Calu3 (cell line): Measurements from ENCODE around the gene UNC80. TPM values are rescaled to one million over a fixed set of nuclear protein-coding genes. Genes with fewer than 3 reads are reported as not detected.
"Not testable (repeated sequence)": the region's sequence is repeated elsewhere in the genome, so short reads cannot be mapped to it uniquely, and the experiment has no call there.

Source experiments
- BruUV-seq: library from RNA; stranded (reverse); fragments of 400-500 nt; replicated peaks from 2 replicates; lab custom pipeline; 2021; lab: Mats Ljungman, UMichigan
- CTCF ChIA-PET: fragments of 300-600 bp; sonication (Branson Sonifier 250); formaldehyde crosslinking; loops from one replicate; lab custom pipeline; 2022; ENCODE audit warnings: antibody characterized with exemption; lab: Charles Lee
- DNase-seq: peaks from one replicate; pipeline ENCODE4 v3.0.0; 2022
- H3K27ac Mint-ChIP-seq: one replicate; pipeline ENCODE4 v1.8.0; 2022; ENCODE audit warnings: mixed read lengths; ENCODE audit not compliant: unreplicated experiment
- H3K27me3 Mint-ChIP-seq: one replicate; pipeline ENCODE4 v1.8.0; 2022; ENCODE audit warnings: mixed read lengths; ENCODE audit not compliant: unreplicated experiment
- H3K36me3 Mint-ChIP-seq: one replicate; pipeline ENCODE4 v1.8.0; 2022; ENCODE audit warnings: mild to moderate bottlenecking, moderate library complexity, mixed read lengths; ENCODE audit not compliant: insufficient read depth, unreplicated experiment
- H3K4me1 Mint-ChIP-seq: one replicate; pipeline ENCODE4 v1.8.0; 2022; ENCODE audit warnings: mild to moderate bottlenecking, low read depth, mixed read lengths; ENCODE audit not compliant: unreplicated experiment
- H3K4me3 Mint-ChIP-seq: one replicate; pipeline ENCODE4 v1.8.0; 2022; ENCODE audit warnings: mild to moderate bottlenecking, low read depth, moderate library complexity, mixed read lengths; ENCODE audit not compliant: unreplicated experiment
- H3K9me3 Mint-ChIP-seq: one replicate; pipeline ENCODE4 v1.8.0; 2022; ENCODE audit warnings: low read depth, mixed read lengths; ENCODE audit not compliant: unreplicated experiment
- intact Hi-C: fragments of 100-400 bp; cut with micrococcal nuclease; formaldehyde crosslinking; loops from one replicate; pipeline ENCODE4 v1.10.0; 2022; ENCODE audit not compliant: unreplicated experiment
- total RNA-seq: library from RNA; stranded (reverse); gene quantifications from 2 replicates; pipeline ENCODE4 v1.2.3, GENCODE V29; 2022
- TF ChIP-seq, protein P1 (sequence below): fragments of 200-600 bp; IDR thresholded peaks from one replicate; pipeline ENCODE4 v1.8.0; 2022; ENCODE audit warnings: antibody characterized with exemption; ENCODE audit not compliant: unreplicated experiment

The UNC80 gene
- total RNA-seq, 1 experiment from 2014 or later = not detected

DNA sequence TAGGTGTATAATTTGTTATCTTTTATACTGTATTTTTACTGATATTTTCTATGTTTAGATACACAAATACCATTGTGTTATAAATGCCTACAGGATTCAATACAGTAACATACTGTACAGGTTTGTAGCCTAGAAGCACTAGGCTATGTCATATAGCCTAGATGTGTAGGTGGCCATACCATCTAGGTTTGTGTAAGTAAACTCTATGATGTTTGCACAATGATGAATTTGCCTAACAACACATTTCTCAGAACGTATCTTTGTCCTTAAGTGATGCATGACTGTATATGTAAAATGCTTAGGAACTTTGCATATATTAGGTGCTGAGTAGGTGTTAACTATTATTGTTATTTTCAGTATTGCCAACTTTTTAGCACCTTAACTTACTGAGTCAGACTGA, 17.3 kb downstream of the UNC80 start:
- Mint-ChIP-seq H3K9me3 (no peaks in the 10 kb centered on the region), H3K36me3 (peaks cover 5% of the 10 kb centered on the region), H3K4me3 (no peak overlapping the region), H3K27me3 (no peaks in the 10 kb centered on the region), H3K27ac (no peak overlapping the region), H3K4me1 (peaks cover 15% of the 10 kb centered on the region)
- BruUV-seq = no TSS peak
- TF ChIP-seq, protein P1, sequence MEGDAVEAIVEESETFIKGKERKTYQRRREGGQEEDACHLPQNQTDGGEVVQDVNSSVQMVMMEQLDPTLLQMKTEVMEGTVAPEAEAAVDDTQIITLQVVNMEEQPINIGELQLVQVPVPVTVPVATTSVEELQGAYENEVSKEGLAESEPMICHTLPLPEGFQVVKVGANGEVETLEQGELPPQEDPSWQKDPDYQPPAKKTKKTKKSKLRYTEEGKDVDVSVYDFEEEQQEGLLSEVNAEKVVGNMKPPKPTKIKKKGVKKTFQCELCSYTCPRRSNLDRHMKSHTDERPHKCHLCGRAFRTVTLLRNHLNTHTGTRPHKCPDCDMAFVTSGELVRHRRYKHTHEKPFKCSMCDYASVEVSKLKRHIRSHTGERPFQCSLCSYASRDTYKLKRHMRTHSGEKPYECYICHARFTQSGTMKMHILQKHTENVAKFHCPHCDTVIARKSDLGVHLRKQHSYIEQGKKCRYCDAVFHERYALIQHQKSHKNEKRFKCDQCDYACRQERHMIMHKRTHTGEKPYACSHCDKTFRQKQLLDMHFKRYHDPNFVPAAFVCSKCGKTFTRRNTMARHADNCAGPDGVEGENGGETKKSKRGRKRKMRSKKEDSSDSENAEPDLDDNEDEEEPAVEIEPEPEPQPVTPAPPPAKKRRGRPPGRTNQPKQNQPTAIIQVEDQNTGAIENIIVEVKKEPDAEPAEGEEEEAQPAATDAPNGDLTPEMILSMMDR = no peak
- CTCF ChIA-PET = no interaction called here
- no peak for DNase-seq
- intact Hi-C loops = no loop called here

DNA sequence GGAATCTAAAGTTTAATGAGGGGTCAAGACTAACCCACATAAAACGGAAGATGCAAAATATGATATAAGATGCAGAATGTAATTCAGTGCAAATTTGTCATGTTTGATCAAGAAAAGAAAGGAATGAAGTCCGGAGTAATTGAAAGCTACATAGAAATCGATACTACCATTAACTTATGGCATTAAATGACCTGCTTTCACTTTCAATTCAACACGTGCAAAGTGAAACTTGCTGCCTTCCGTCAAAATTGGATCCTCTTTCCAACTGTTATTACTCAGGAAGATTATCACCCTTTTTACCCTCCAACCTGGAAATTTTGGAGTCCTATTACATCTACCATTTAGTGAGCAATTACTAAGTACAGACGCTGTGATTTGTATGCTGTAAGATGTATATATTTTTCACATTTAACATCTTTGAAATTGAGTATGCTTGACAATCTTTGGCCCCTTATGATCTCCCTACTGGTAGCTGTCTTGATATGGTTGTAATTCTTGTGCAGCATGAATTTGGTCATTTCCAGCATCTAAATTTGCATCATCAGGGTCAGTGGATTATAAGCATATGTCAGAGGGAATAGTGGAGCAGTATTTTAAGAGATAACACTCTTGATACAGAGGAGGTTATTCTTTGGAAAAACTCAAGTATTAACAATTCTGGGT, 18.6 kb downstream of the UNC80 start:
- intact Hi-C loops = no loop called here
- Mint-ChIP-seq H3K27ac (no peak overlapping the region), H3K27me3 (no peaks in the 10 kb centered on the region), H3K36me3 (peaks cover 5% of the 10 kb centered on the region), H3K4me3 (peak overlapping the region; percentile 73), H3K4me1 (peaks cover 15% of the 10 kb centered on the region), H3K9me3 (no peaks in the 10 kb centered on the region)
- TF ChIP-seq, protein P1 = no peak
- DNase-seq = no peak
- CTCF ChIA-PET = no interaction called here
- no TSS peak for BruUV-seq

DNA sequence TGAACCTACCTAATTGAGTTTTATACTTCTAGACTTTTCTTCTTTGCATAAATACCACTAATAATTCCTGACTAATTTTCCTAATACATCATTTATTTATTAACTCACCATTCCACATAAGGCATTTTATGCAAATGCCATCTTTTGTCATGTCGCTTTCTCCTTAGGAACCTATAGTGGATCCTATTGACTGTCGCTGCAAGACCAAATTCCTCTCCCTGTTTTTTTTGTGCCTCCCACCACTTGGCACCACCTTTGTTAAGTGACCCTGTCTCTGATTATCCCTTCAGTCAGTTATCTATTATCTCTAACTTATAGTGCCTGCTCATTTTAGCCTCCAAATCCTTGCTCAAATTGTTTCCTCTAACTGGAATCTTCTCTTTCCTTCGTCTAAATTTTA, 19.5 kb downstream of the UNC80 start:
- Mint-ChIP-seq H3K27ac (no peak overlapping the region), H3K36me3 (peaks cover 5% of the 10 kb centered on the region), H3K9me3 (no peaks in the 10 kb centered on the region), H3K4me1 (peaks cover 15% of the 10 kb centered on the region), H3K4me3 (no peak overlapping the region), H3K27me3 (no peaks in the 10 kb centered on the region)
- no TSS peak for BruUV-seq
- TF ChIP-seq, protein P1 = no peak
- CTCF ChIA-PET = no interaction called here
- intact Hi-C loops = no loop called here
- no peak for DNase-seq

DNA sequence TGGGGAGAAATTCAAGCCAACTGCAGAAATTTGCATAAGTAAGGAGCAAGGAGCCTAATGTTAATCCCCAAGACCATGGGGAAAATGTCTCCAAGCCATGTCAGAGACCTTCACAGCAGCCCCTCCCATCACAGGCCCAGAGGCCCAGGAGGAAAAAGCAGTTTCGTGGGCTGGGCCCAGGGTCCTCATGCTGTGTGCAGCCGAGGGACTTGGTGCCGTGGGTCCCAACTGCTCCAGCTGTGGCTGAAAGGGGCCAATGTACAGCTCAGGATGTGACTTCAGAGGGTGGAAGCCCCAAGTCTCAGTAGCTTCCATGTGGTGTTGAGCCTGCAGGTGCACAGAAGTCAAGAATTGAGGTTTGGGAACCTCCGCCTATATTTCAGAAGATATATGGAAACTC, 23.8 kb downstream of the UNC80 start:
- DNase-seq, H3K27me3 Mint-ChIP-seq, intact Hi-C loops, H3K4me3 Mint-ChIP-seq, H3K27ac Mint-ChIP-seq, H3K9me3 Mint-ChIP-seq, BruUV-seq, H3K4me1 Mint-ChIP-seq, H3K36me3 Mint-ChIP-seq: not testable (repeated sequence)
- CTCF ChIA-PET = interaction anchor here (1.1 kb wide), 1 partner anchor 165 kb away, joined by 5 read pairs; no protein-coding TSS in a partner anchor

DNA sequence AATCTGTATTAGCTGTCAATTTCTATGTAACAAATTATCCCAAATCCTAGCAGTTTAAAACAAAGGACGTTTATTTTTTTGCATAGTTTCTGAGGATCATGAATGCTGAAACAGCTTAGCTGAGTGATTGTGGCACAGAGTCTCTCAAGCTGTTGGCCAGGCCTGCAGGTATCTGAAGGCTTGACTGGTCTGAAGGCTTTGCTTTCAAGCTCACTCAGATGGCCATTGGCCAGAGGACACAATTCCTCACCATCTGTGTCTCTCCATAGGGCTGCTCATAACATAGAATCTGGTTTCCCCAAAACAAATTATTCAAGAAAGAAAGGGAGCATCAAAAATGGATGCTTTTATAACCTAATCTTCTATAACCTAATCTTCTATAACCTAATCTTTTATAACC, 33.7 kb downstream of the UNC80 start:
- Mint-ChIP-seq H3K27me3 (no peaks in the 10 kb centered on the region), H3K36me3 (no peaks in the 10 kb centered on the region), H3K4me1 (no peaks in the 10 kb centered on the region), H3K9me3 (peaks cover 2% of the 10 kb centered on the region), H3K4me3 (no peak overlapping the region), H3K27ac (no peak overlapping the region)
- DNase-seq = no peak
- TF ChIP-seq, protein P1 = no peak
- BruUV-seq = no TSS peak
- CTCF ChIA-PET = no interaction called here
- intact Hi-C loops = no loop called here
